Measurements from ENCODE around the gene GOLGA6L22. TPM values are rescaled to one million over a fixed set of nuclear protein-coding genes. Genes with fewer than 3 reads are reported as not detected.
A peak's percentile ranks its signal among the peaks of the same experiment; 100 is the strongest.
"Not testable (repeated sequence)": the region's sequence is repeated elsewhere in the genome, so short reads cannot be mapped to it uniquely, and the experiment has no call there.

Gene GOLGA6L22, protein sequence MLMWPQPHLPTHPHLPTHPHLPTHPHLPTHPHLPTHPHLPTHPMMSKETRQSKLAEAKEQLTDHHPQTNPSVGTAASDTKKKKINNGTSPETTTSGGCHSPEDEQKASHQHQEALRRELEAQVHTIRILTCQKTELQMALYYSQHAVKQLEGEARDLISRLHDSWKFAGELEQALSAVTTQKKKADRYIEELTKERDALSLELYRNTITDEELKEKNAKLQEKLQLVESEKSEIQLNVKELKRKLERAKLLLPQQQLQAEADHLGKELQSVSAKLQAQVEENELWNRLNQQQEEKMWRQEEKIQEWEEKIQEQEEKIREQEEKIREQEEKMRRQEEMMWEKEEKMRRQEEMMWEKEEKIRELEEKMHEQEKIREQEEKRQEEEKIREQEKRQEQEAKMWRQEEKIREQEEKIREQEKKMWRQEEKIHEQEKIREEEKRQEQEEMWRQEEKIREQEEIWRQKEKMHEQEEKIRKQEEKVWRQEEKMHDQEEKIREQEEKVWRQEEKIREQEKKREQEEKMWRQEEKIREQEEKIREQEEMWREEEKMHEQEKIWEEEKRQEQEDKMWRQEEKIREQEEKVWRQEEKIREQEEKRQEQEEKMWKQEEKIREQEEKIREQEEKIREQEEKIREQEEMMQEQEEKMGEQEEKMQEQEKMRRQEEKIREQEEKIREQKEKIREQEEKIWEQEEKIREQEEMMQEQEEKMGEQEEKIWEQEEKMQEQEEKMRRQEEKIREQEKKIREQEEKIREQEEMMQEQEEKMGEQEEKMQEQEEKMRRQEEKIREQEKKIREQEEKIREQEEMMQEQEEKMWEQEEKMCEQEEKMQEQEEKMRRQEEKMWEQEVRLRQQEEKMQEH
- total RNA-seq: not detected

DNA sequence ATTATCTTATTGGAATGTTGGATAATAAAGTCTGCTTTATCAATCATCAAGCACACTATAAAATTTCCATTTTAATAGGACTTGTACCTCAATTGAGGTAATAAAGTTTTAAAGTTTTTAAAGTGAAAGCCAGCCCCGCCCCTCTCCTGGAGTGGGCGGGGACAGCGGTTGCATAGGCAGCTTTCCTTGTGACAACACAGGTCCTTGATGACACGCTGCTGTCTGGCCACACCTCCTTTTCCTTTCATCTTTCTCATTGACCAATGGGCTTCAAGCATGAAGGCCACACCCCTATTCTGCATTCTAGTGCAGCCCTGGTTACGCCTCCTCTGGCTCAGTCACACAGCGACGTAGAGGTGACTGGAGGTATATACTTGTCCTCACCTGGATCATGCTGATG is at the start of gene GOLGA6L22:
TSS of gene GOLGA6L22 (plus strand) at position 301 of the 400 bp plus-strand sequence. CDS start at position 392, 91 bp downstream.
- H3K36me3 ChIP-seq; intact Hi-C loops (cut with DNase I; ENCODE audit: low total_unique reads): not testable (repeated sequence)

DNA sequence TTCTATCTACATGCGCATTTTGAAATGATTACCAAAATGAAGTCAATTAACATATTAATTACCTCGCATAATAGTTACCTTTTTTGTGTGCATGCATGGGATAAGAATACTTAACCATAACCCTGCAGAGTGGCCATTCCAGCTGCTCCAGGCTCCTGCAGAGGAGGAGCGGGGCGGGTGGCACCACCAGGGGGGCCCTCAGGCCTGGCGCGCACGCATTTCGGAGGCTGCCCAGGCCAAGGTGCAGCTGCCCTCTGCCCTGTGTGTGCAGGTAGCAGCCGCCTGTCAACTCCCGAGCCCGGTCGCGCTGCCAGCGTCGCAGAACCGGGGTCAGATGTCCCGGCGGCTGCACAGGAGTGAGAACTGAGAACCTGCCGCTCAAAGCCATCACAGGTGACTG is 41.4 kb upstream of the GOLGA6L22 start:
- H3K9me3 ChIP-seq; H3K4me3 ChIP-seq; H3K4me1 ChIP-seq; DNase-seq (ENCODE audit: low spot score in 2 of 2); H3K27ac ChIP-seq; intact Hi-C loops (cut with DNase I; ENCODE audit: low total_unique reads); H3K27me3 ChIP-seq; H3K36me3 ChIP-seq: not testable (repeated sequence)

More for the DNA sequence above, at the start of gene GOLGA6L22:
- not testable (repeated sequence) for H3K27ac ChIP-seq; H3K27me3 ChIP-seq; DNase-seq (ENCODE audit: low spot score in 2 of 2); H3K9me3 ChIP-seq; H3K4me1 ChIP-seq; H3K4me3 ChIP-seq

DNA sequence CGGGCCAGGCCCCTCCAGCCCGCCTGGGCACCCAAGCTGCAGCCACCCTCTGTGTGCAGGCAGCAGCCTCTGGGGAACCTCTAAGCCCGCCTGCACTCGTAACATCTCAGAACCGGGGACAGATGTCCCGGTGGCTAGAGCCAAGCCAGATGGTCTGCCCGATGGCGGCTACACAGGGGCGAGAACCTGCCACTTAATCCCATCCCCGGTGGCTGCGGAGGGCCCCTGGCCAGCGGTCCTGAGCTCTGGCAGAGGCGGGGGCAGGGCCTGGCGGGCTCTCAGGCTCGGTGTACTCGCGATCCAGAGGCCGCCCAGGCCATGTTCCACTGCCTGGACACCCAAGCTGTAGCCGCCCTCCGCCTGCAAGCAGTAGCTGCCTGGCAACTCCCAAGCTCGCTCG is 40.9 kb upstream of the GOLGA6L22 start:
- H3K27me3 ChIP-seq; DNase-seq (ENCODE audit: low spot score in 2 of 2); H3K36me3 ChIP-seq; H3K4me3 ChIP-seq; H3K4me1 ChIP-seq; H3K27ac ChIP-seq; H3K9me3 ChIP-seq; intact Hi-C loops (cut with DNase I; ENCODE audit: low total_unique reads): not testable (repeated sequence)

DNA sequence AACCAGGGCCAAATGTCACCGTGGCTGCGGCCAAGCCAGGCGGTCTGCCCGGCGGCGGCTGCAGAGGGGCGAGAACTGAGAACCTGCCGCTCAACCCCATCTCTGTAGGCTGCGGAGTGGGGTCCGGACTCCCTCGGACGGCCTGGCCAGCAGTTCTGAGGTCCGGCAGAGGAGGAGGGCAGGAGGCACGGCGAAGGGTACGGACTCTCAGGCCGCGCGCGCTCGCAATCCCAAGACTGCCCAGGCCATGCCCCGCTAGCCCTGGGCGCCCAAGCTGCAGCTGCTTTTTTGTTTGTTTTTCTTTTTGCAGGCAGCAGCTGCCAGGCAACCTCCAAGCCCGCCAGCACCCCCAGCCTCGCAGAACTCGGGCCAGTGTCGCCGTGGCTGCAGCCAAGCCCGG is 40.5 kb upstream of the GOLGA6L22 start:
- H3K4me1 ChIP-seq; H3K9me3 ChIP-seq; H3K4me3 ChIP-seq; DNase-seq (ENCODE audit: low spot score in 2 of 2); H3K27me3 ChIP-seq; intact Hi-C loops (cut with DNase I; ENCODE audit: low total_unique reads); H3K27ac ChIP-seq; H3K36me3 ChIP-seq: not testable (repeated sequence)

DNA sequence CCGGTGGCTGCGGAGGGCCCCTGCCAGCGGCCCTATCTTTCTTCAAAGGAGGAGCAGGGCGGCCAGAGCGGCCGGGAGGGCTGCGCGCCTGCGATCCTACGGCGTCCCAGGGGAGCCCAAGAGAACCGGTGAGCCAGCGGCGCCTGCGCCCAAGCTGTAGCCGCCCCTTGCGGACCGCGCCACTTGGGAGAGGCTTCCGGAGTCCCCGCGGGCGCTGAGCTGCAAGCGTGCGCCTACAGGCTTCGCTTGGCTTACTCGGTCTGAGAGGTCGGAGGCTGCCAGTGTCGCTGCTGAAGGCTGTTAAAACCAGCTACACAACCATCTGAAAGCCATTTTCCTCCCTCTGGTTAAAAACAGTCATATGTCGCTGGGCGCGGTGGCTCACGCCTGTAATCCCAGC is 40.0 kb upstream of the GOLGA6L22 start:
- H3K27ac ChIP-seq; H3K36me3 ChIP-seq; H3K4me3 ChIP-seq; DNase-seq (ENCODE audit: low spot score in 2 of 2); H3K27me3 ChIP-seq; H3K9me3 ChIP-seq; H3K4me1 ChIP-seq; intact Hi-C loops (cut with DNase I; ENCODE audit: low total_unique reads): not testable (repeated sequence)

DNA sequence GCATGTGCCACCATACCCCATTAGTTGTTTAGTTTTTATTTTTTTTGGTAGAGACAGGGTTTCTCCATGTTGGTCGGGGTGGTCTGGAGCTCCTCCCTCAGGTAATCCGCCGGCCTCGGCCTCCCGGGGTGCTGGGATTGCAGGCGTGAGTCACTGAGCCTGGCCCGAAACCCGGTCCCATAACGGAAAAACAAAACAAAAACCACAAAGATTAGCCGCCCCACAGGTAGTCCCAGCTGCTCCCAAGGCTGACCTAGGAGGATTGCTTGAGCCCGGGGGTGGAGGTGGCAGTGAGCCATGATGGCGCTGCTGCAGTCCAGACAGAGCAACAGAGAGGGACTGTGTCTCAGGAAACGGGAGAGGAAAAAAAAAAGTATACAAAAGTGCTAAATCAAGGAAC is 38.4 kb upstream of the GOLGA6L22 start:
- H3K9me3 ChIP-seq; H3K4me1 ChIP-seq; H3K27ac ChIP-seq; H3K27me3 ChIP-seq; H3K4me3 ChIP-seq; H3K36me3 ChIP-seq; intact Hi-C loops (cut with DNase I; ENCODE audit: low total_unique reads): not testable (repeated sequence)
- DNase-seq (ENCODE audit: low spot score in 2 of 2): peak in 1 of 2 donors; percentile 14

DNA sequence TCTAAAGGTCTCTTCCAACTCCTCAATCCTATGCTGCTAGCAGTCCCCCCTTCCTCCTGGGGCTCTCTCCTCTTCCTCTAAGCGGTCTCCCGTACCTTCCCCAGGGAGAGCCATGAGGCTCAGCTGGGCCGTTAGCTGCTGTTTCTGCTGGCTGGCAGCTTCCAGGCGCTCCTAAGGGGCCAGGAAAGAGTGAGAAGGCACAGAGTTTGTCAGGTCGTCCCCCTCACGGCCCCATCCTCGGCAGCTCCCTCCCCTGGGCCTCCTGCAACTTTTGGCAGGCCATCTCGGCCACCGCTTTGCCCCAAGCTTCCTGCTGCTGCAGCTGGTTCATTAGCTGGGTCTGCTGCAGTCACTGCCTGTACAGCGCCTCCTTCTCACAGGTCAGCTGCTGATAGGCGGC is 29.3 kb upstream of the GOLGA6L22 start:
- H3K9me3 ChIP-seq; H3K27ac ChIP-seq; H3K4me3 ChIP-seq; DNase-seq (ENCODE audit: low spot score in 2 of 2); H3K4me1 ChIP-seq; intact Hi-C loops (cut with DNase I; ENCODE audit: low total_unique reads); H3K27me3 ChIP-seq; H3K36me3 ChIP-seq: not testable (repeated sequence)

DNA sequence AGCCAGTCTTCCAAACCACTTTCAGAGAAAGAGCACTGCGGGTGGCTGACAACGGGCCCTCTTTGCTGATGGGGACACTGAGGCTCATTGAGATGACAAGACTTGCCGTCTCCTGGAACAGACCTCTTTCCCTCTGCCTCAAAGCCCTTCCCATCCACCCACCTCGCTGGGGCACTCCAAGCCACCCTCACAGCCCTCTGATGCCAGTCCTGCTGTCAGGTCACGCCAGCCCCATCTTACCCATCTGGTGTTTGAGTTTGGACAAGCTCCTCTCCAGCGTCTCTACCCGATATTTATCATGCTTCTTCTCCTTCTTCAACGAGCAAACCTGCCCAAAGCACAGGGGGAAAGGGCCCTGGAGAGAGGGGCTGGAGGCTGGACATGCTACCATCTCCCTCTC is 27.0 kb upstream of the GOLGA6L22 start:
- DNase-seq (ENCODE audit: low spot score in 2 of 2); H3K27me3 ChIP-seq; H3K9me3 ChIP-seq; H3K36me3 ChIP-seq; H3K4me3 ChIP-seq; intact Hi-C loops (cut with DNase I; ENCODE audit: low total_unique reads); H3K4me1 ChIP-seq; H3K27ac ChIP-seq: not testable (repeated sequence)

DNA sequence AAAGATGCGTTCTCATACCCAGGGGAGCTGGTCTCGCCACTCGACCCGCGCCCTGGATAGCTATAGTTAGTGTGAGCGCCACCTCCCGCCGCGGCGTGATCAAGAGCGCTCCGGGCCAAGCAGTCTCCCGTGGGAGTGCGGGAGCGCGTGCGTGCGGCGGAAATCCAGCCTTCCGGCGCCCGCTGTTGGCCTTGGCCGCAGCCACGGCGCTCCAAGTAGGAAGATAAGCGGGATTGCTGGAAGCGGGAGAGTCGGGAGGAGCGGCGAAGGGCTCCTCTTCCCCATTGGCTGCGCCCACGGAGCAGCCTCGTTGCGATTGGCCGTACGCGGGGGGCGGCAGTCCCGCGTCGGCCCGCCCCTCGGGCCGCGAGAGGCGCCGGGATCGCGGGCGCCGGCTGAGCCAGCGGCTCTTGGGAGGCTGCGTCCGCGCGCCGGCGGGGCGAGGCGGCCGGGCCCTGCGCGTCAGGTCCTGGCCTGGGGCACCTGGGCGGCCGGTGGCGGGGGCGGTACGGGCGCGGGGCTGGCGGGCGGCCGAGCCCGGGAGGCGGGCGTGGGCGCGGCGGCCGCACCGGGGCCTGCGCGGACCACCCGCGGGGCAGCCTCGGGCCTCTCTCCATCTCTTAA is 35.9 kb downstream of the GOLGA6L22 start:
- Histone ChIP-seq H3K27ac (peak overlapping the region in 1 of 2 donors; percentile 44), H3K4me3 (peak overlapping the region; percentile 29 to 62 (median 49))
- H3K9me3 ChIP-seq; H3K27me3 ChIP-seq; intact Hi-C loops (cut with DNase I; ENCODE audit: low total_unique reads); H3K4me1 ChIP-seq; H3K36me3 ChIP-seq: not testable (repeated sequence)
- peak; percentile 28 to 50 for DNase-seq (ENCODE audit: low spot score in 2 of 2)

DNA sequence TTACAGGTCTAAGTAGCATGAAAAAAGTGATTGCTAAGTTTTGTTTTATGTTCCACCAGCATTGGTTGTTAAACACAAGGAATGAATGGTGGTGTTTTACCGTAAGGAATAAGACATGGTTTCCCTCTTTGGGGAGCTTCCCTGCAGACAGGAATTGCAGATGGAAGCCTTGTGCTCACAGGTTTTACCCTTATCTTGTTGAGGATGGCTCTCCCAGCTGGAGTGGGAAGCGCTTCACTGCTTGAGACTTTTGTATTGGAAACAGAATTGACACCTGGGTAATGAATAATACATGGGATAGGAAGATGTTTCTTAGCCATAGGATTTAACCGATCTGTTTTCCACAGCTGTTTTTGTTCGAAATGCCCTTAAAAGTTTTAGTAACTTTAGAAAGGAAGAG is 38.5 kb downstream of the GOLGA6L22 start:
- H3K4me3 ChIP-seq; intact Hi-C loops (cut with DNase I; ENCODE audit: low total_unique reads); H3K36me3 ChIP-seq; H3K27me3 ChIP-seq; H3K4me1 ChIP-seq; DNase-seq (ENCODE audit: low spot score in 2 of 2); H3K9me3 ChIP-seq; H3K27ac ChIP-seq: not testable (repeated sequence)

DNA sequence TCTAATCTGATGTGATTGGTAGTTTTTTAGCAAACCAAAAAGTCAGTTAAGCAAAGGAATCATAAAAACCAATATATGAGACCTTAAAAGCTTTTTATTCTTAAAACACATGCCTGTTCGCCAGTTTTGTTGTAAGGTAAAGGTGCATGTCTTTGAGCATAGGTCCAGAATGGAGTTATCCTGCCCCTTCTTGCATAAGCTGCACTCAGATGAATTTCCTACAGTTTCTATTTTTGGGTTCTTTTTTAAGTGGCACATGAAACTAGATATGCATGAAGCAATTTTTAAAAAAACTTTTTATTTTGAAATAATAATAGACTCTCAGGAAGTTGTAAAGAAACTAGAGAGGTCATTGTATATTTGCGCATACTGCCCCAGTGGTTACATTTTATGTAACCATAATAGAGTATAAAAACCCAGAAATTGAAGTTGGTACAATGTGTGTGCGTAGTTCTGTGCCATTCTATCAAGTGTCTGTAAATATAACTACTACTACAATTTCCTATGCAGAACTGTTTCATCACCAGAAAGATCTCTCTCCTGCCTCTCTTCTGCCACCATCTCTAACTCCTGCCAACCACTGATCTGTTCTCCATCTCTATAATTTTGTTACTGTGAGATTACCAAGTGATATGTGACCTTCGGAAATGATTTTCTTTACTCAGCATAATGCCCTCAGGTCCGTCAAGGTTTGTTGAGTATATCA is 39.7 kb downstream of the GOLGA6L22 start:
- H3K4me1 ChIP-seq; H3K4me3 ChIP-seq; DNase-seq (ENCODE audit: low spot score in 2 of 2); H3K9me3 ChIP-seq; H3K27me3 ChIP-seq; intact Hi-C loops (cut with DNase I; ENCODE audit: low total_unique reads); H3K27ac ChIP-seq; H3K36me3 ChIP-seq: not testable (repeated sequence)

DNA sequence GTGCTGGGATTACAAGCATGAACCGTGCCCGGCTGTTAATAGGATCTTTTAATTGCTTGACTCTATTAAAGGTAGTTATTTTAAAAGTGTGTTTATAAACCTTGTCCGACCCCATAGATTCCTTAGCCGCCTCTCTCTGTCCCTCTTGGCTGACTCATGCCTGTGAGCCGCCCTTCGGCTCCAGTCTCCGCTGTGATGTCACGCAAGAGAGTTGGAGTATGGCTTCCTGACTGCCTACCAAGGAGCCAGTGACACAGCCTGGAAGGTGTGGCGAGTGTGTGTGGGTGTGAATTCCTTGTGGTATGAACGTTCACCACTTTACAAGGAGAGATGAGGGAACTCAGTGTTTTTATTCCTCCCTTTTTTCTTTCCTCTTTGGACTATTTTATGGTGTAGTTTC is 43.6 kb downstream of the GOLGA6L22 start:
- H3K4me1 ChIP-seq; DNase-seq (ENCODE audit: low spot score in 2 of 2); H3K36me3 ChIP-seq; H3K4me3 ChIP-seq; H3K27ac ChIP-seq; H3K27me3 ChIP-seq; intact Hi-C loops (cut with DNase I; ENCODE audit: low total_unique reads); H3K9me3 ChIP-seq: not testable (repeated sequence)

DNA sequence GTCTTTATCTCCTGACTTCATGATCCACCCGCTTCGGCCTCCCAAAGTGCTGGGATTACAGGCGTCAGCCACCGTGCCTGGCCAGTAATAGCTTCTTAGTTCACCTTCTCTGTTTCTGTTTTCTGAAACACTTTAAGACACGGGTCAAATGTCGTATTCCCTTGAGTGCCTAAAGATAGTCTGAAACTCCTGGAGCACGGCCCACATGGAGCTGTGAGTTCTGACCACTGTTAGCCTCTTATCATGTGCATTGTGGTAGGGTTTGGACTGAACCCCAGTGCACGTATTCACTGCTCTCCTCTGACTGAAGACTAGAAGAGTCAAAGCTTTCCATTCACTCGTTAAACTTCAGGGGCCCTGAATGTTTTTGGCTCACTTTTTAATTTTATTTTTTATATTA is 48.3 kb downstream of the GOLGA6L22 start:
- intact Hi-C loops (cut with DNase I; ENCODE audit: low total_unique reads); H3K9me3 ChIP-seq; H3K27ac ChIP-seq; H3K27me3 ChIP-seq; H3K36me3 ChIP-seq; DNase-seq (ENCODE audit: low spot score in 2 of 2); H3K4me1 ChIP-seq; H3K4me3 ChIP-seq: not testable (repeated sequence)
